Measurements from ENCODE around the gene SLC2A4RG.

SLC2A4RG gene

GRCh38 chr20:63695424-63696305 lies 43.9 kb upstream of the SLC2A4RG start:
- Histone ChIP-seq H3K9me3 (ENCODE audit: control insufficient read depth in 2 of 2, low read length in 2 of 2) (no peaks in the 10 kb centered on the region), H3K4me3 (ENCODE audit: low read length in 2 of 2) (no peak overlapping the region), H3K27ac (ENCODE audit: low read length) (no peak overlapping the region), H3K27me3 (ENCODE audit: control insufficient read depth in 1 of 2, insufficient read depth in 2 of 2, low read length in 2 of 2) (no peaks in the 10 kb centered on the region), H3K36me3 (ENCODE audit: control insufficient read depth in 2 of 2, insufficient read depth in 2 of 2, low read length in 2 of 2) (peaks cover 0 to 5% of the 10 kb centered on the region in 2 donors), H3K4me1 (ENCODE audit: control insufficient read depth, insufficient read depth, low read length) (peaks cover 28% of the 10 kb centered on the region), H3K9ac (ENCODE audit: low read length in 2 of 2) (peak overlapping the region in 1 of 2 donors; percentile 2)

GRCh38 chr20:63696306-63696627 lies 43.3 kb upstream of the SLC2A4RG start:
- Histone ChIP-seq H3K9ac (ENCODE audit: low read length in 2 of 2) (peak overlapping the region in 1 of 2 donors; percentile 2), H3K27ac (ENCODE audit: low read length) (no peak overlapping the region), H3K4me3 (ENCODE audit: low read length in 2 of 2) (peak overlapping the region in 1 of 2 donors; percentile 49), H3K36me3 (ENCODE audit: control insufficient read depth in 2 of 2, insufficient read depth in 2 of 2, low read length in 2 of 2) (peaks cover 0 to 5% of the 10 kb centered on the region in 2 donors), H3K9me3 (ENCODE audit: control insufficient read depth in 2 of 2, low read length in 2 of 2) (no peaks in the 10 kb centered on the region), H3K27me3 (ENCODE audit: control insufficient read depth in 1 of 2, insufficient read depth in 2 of 2, low read length in 2 of 2) (no peaks in the 10 kb centered on the region), H3K4me1 (ENCODE audit: control insufficient read depth, insufficient read depth, low read length) (peaks cover 28% of the 10 kb centered on the region)

- Histone ChIP-seq H3K9ac (ENCODE audit: low read length in 2 of 2) (peak within 1 kb of the TSS in 1 of 2 donors; percentile 2), H3K4me1 (ENCODE audit: control insufficient read depth, insufficient read depth, low read length) (peaks cover 28% of the 10 kb centered on the region), H3K27ac (ENCODE audit: low read length) (no peak within 1 kb of the TSS), H3K27me3 (ENCODE audit: control insufficient read depth in 1 of 2, insufficient read depth in 2 of 2, low read length in 2 of 2) (no peaks in the 10 kb centered on the region), H3K4me3 (ENCODE audit: low read length in 2 of 2) (peak within 1 kb of the TSS in 1 of 2 donors; percentile 49), H3K9me3 (ENCODE audit: control insufficient read depth in 2 of 2, low read length in 2 of 2) (no peaks in the 10 kb centered on the region), H3K36me3 (ENCODE audit: control insufficient read depth in 2 of 2, insufficient read depth in 2 of 2, low read length in 2 of 2) (peaks cover 0 to 5% of the 10 kb centered on the region in 2 donors)
These were observed 42.8 kb upstream of the SLC2A4RG start, which contains the start of gene TNFRSF6B for GRCh38 chr20:63696628-63697356. Gene TNFRSF6B (plus strand): TSS chr20:63696652. CDS start chr20:63696768, 116 bp downstream.

GRCh38 chr20:63697357-63697867 lies 42.2 kb upstream of the SLC2A4RG start:
- Histone ChIP-seq H3K27me3 (ENCODE audit: control insufficient read depth in 1 of 2, insufficient read depth in 2 of 2, low read length in 2 of 2) (no peaks in the 10 kb centered on the region), H3K9ac (ENCODE audit: low read length in 2 of 2) (no peak overlapping the region), H3K9me3 (ENCODE audit: control insufficient read depth in 2 of 2, low read length in 2 of 2) (no peaks in the 10 kb centered on the region), H3K4me1 (ENCODE audit: control insufficient read depth, insufficient read depth, low read length) (peaks cover 28% of the 10 kb centered on the region), H3K36me3 (ENCODE audit: control insufficient read depth in 2 of 2, insufficient read depth in 2 of 2, low read length in 2 of 2) (peaks cover 0 to 5% of the 10 kb centered on the region in 2 donors), H3K27ac (ENCODE audit: low read length) (no peak overlapping the region), H3K4me3 (ENCODE audit: low read length in 2 of 2) (peak overlapping the region in 1 of 2 donors; percentile 49)

- Histone ChIP-seq H3K36me3 (ENCODE audit: control insufficient read depth in 2 of 2, insufficient read depth in 2 of 2, low read length in 2 of 2) (peaks cover 0 to 5% of the 10 kb centered on the region in 2 donors), H3K27me3 (ENCODE audit: control insufficient read depth in 1 of 2, insufficient read depth in 2 of 2, low read length in 2 of 2) (no peaks in the 10 kb centered on the region), H3K9me3 (ENCODE audit: control insufficient read depth in 2 of 2, low read length in 2 of 2) (no peaks in the 10 kb centered on the region), H3K9ac (ENCODE audit: low read length in 2 of 2) (no peak overlapping the region), H3K4me3 (ENCODE audit: low read length in 2 of 2) (no peak overlapping the region), H3K27ac (ENCODE audit: low read length) (no peak overlapping the region), H3K4me1 (ENCODE audit: control insufficient read depth, insufficient read depth, low read length) (peaks cover 28% of the 10 kb centered on the region)
These were observed 41.6 kb upstream of the SLC2A4RG start for GRCh38 chr20:63697868-63698545.

- Histone ChIP-seq H3K36me3 (ENCODE audit: control insufficient read depth in 2 of 2, insufficient read depth in 2 of 2, low read length in 2 of 2) (peaks cover 4 to 6% of the 10 kb centered on the region in 2 donors), H3K9ac (ENCODE audit: low read length in 2 of 2) (no peak overlapping the region), H3K4me3 (ENCODE audit: low read length in 2 of 2) (peak overlapping the region in 1 of 2 donors; percentile 1), H3K27me3 (ENCODE audit: control insufficient read depth in 1 of 2, insufficient read depth in 2 of 2, low read length in 2 of 2) (no peaks in the 10 kb centered on the region), H3K9me3 (ENCODE audit: control insufficient read depth in 2 of 2, low read length in 2 of 2) (no peaks in the 10 kb centered on the region), H3K4me1 (ENCODE audit: control insufficient read depth, insufficient read depth, low read length) (peaks cover 28% of the 10 kb centered on the region), H3K27ac (ENCODE audit: low read length) (peak overlapping the region; percentile 31)
These were observed 40.7 kb upstream of the SLC2A4RG start for GRCh38 chr20:63698739-63699465.

- Histone ChIP-seq H3K4me3 (ENCODE audit: low read length in 2 of 2) (no peak overlapping the region), H3K4me1 (ENCODE audit: control insufficient read depth, insufficient read depth, low read length) (peaks cover 28% of the 10 kb centered on the region), H3K27ac (ENCODE audit: low read length) (peak overlapping the region; percentile 31), H3K27me3 (ENCODE audit: control insufficient read depth in 1 of 2, insufficient read depth in 2 of 2, low read length in 2 of 2) (no peaks in the 10 kb centered on the region), H3K36me3 (ENCODE audit: control insufficient read depth in 2 of 2, insufficient read depth in 2 of 2, low read length in 2 of 2) (peaks cover 6 to 9% of the 10 kb centered on the region in 2 donors), H3K9me3 (ENCODE audit: control insufficient read depth in 2 of 2, low read length in 2 of 2) (no peaks in the 10 kb centered on the region), H3K9ac (ENCODE audit: low read length in 2 of 2) (no peak overlapping the region)
These were observed 39.9 kb upstream of the SLC2A4RG start for GRCh38 chr20:63699466-63700198.

GRCh38 chr20:63700199-63701050 lies 39.2 kb upstream of the SLC2A4RG start:
- no peak overlapping the region for H3K9ac ChIP-seq (ENCODE audit: low read length in 2 of 2)
- H3K27me3 ChIP-seq (ENCODE audit: control insufficient read depth in 1 of 2, insufficient read depth in 2 of 2, low read length in 2 of 2): no peaks in the 10 kb centered on the region
- no peaks in the 10 kb centered on the region for H3K9me3 ChIP-seq (ENCODE audit: control insufficient read depth in 2 of 2, low read length in 2 of 2)
- no peak overlapping the region for H3K4me3 ChIP-seq (ENCODE audit: low read length in 2 of 2)
- H3K4me1 ChIP-seq (ENCODE audit: control insufficient read depth, insufficient read depth, low read length): peaks cover 28% of the 10 kb centered on the region
- peaks cover 11 to 15% of the 10 kb centered on the region in 2 donors for H3K36me3 ChIP-seq (ENCODE audit: control insufficient read depth in 2 of 2, insufficient read depth in 2 of 2, low read length in 2 of 2)
- no peak overlapping the region for H3K27ac ChIP-seq (ENCODE audit: low read length)

- Histone ChIP-seq H3K36me3 (ENCODE audit: control insufficient read depth in 2 of 2, insufficient read depth in 2 of 2, low read length in 2 of 2) (peaks cover 11 to 20% of the 10 kb centered on the region in 2 donors), H3K27ac (ENCODE audit: low read length) (no peak overlapping the region), H3K9ac (ENCODE audit: low read length in 2 of 2) (no peak overlapping the region), H3K9me3 (ENCODE audit: control insufficient read depth in 2 of 2, low read length in 2 of 2) (no peaks in the 10 kb centered on the region), H3K4me3 (ENCODE audit: low read length in 2 of 2) (no peak overlapping the region), H3K27me3 (ENCODE audit: control insufficient read depth in 1 of 2, insufficient read depth in 2 of 2, low read length in 2 of 2) (no peaks in the 10 kb centered on the region), H3K4me1 (ENCODE audit: control insufficient read depth, insufficient read depth, low read length) (peaks cover 31% of the 10 kb centered on the region)
These were observed 38.6 kb upstream of the SLC2A4RG start for GRCh38 chr20:63701051-63701328.
